RKO (cell line): ENCODE data around the gene ZNRF2.

Experiments used
- DNase-seq: peaks from one replicate; pipeline ENCODE4 v3.0.0-alpha.2; 2016; ENCODE audit warnings: low spot score

Gene ZNRF2

DNA sequence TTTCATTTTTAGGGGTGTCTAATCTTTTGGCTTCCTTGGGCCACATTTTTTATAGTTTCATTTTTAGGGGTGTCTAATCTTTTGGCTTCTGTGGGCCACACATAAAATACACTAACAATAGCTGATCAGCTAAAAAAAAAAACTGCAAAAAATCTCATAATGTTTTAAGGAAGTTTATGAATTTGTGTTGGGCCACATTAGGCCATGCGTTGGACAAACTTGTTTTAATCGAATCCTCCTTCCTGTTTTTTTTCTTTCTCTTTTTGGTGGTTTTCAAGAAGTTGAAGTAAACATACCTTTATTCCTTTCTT lies 37.4 kb downstream of the ZNRF2 start:
- no peak for DNase-seq

DNA sequence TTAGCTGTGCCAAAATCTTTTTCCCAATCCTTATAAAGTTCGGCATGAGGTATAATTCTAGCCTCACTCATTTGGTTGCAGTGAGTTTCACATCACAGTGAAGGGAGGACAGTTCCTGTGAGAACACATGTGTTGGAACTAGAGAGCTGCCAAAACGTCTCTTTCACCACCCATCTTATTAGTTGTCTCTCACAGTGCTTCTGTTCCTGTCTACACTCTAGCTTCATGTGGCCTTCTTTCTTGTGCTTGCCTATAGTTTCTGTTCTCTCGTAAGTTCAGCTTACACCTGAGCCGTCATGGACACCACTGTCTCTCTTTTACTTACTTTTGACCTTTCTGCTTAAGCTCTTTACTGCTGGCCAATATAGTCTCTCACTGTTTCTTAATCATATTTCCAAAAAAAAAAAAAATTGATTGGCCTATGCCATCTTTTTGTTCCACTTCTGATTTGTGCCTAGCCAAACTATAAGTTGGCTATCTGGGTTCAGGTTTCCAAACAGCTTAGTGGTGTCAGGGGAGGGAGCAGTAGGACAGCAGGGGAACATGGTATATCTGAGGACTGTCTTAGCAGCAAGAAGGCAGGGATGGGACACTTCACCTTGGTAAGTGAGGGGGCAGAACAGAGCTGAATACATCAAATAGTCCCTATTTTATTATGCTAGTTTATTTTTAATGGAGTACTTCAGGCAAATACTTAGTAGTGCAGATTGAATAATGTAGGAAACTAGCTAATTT lies 38.0 kb downstream of the ZNRF2 start:
- no peak for DNase-seq

DNA sequence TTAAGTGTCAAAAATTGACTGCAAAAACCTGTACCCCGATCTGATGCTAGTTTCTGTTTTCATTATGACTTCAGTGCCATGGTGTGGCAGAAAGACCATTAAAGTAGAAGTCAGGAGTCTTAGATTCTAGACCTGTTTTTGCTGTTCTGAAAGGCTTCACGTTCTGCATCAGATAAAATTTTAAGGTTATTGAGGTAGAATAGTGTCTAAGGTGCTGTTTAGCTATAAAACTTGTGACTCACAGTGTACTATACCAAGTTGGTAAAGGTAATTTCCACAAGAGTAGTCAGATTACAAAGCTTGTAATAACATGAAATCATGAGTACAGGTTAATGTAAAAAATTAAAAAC lies 38.6 kb downstream of the ZNRF2 start:
- no peak for DNase-seq

DNA sequence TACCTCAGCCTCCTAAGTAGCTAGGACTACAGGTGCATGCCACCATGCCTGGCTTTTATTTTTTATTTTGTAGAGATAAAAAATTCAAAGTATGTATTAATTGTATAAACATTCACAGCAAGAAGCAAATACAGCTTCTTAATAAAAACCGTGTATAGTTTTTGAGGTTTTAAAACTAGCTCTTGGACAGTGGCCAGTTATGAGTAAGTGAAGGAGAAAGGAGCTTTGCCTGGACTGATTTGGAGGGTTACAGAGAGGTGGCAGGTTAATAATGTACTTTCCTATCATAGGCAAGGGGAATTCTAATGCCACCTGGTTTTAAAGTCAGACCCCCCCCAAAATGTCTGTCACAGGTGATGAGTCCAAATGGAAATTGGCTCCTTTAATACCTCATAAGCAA lies 43.4 kb downstream of the ZNRF2 start:
- no peak for DNase-seq

DNA sequence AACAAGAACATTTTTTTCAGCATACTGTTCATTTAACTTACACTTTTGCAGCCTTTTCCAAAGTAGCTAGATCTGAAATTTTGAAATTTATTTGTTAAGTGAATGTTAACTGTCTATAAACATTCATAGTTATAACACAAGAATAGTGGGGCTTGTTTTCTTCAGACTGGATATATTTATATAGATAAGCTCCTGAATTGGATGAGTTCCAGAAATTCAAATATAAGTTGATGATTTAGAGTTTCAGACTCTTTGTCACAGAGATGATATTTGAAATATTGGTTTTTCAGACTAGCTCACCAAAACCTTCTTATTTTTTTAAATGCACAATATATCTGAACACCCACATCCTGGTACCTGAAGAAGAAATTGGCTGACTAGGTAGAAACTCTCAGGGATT lies 44.0 kb downstream of the ZNRF2 start:
- DNase-seq, result no peak

DNA sequence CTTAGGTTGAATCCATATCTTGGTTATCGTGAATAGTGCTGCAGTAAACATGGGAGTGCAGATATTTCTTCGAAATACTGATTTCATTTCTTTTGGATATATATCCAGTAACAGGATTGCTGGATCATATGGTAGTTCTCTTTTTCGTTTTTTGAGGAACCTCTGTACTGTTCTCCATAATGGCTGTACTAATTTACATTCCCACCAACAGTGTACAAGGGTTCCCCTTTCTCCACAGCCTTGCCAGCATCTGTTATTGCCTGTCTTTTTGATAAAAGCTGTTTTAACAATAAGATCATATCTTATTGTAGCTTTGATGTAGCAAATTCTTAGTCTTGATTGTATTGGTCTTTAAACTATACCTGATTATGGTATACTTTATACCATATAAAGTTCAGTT lies 45.3 kb downstream of the ZNRF2 start:
- no peak for DNase-seq

DNA sequence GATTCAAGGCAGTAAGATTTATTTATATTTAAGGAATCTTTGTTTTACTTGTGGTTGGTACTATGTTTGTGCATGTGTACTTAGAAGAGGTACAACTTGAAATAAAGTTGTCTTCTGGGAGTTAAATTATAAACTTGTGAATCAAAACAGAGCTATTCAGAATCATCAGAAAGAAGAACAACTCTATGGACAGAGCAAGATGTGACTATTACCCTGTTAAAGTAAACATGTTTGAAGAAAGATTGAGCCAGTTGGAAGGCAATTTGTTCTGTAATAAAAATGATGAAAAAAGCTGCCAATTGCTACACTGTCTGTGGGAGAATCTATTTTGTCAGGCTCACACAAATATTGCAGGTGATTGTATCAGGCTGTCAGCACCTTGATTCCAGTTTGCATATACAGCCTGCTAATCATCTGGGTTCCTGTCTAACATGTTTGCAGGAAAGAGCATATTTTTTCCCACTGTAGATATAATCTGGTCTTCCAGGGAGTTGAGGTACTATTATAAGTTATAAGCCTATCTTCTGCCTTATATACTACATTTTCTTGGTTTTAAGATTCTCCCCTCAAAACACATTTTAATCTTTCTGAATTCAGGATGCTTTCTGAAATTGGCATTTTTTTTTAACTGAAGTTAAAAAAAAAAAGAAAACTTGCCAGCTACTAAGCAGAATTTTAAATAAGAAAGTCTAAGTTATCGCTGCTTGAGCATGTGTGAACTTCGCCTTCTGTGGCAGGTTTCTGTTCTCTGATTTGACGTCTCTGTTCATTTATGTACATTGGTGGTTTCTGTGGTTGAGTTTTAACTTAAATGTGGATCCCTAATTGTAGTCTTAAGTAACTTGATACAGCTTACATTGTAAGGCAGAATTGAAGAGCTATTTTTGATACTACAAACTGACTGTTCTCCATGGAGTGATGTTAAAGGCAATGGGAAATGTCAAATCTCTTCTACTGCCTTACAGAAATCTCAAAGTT lies 46.0 kb downstream of the ZNRF2 start:
- no peak for DNase-seq

DNA sequence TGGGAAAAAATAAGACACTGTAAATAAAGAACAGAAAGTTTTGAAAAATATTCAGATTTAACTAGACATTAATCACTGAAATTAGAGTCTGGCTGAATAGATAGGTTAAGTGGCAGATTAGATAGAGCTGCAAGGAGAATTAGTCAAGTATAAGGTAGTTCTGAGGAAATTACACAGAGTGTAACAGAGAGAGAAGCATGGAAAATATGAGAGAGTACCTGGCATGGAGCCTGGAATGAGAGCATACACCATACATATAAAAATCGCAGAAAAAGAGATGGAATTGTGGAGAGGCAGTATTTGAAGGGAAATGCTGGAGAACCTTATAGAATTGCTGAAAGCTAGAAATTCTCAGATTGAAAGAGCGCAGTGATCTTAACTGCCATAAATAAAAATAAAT lies 46.9 kb downstream of the ZNRF2 start:
- DNase-seq, result no peak

DNA sequence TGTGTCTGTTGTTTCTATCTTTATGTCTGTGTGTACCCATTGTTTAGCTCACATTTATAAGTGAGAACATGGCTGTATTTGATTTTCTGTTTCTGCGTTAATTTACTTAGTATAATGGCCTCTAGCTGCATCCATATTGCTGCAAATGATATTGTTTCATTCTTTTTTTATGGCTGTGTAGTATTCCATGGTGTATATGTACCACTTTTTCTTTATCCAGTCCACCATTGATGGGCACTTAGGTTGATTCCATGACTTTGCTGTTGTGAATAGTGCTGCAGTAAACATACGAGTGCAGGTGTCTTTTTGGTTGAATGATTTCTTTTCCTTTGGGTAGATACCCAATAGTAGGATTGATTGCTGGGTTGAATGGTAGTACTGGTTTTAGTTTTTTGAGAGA lies 48.2 kb downstream of the ZNRF2 start:
- DNase-seq, result no peak

DNA sequence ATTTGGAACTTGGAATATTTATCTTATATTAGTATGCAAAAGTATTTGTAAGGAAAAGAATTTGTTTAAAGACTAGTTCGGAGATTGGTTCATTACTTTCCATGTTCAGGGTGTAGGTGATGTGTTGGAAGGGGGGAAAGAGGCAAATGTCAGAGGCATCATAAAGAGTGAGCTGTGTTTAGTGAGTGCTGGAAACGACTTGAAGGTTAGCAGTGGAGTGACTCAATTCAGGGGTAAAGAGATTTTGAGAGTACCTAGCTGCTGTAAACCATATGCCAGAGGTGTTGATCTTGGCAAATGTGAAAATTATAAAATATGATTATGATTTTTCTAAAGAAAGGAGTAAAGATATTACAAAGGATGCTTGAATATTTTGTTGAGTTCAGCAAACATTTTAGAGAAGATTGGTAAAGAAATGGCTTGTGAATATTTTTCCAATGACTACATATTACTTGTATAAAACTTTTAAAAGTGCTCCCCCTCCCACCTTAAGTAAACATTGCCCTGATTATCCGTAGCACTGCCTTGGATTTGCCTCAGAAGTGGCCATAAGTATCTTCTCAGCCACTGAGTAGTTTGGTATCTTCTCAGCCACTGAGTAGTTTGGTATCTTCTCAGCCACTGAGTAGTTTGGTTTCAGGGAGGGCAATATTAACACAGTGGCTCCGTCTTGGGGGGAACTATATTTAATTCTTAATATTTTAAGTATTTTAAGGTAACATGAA lies 51.5 kb downstream of the ZNRF2 start:
- no peak for DNase-seq

DNA sequence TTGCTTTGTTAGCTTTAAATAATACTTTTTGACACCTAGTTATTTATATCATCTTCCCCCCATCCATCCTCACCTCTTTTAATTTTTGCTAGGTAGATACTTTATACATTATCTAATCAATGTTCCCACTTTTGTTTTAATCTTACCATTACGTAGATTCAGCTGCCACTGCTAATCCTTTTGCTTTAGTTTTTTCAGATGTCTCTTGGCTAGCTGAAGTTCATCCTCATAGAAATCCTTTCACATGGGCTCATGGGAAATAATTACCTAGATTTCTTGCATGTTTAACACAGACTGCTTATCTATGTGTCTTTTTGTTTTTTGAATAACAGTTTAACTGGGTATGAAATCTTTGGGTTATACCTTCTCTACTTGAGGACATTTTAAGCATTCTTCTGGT lies 60.1 kb downstream of the ZNRF2 start:
- DNase-seq, result no peak

DNA sequence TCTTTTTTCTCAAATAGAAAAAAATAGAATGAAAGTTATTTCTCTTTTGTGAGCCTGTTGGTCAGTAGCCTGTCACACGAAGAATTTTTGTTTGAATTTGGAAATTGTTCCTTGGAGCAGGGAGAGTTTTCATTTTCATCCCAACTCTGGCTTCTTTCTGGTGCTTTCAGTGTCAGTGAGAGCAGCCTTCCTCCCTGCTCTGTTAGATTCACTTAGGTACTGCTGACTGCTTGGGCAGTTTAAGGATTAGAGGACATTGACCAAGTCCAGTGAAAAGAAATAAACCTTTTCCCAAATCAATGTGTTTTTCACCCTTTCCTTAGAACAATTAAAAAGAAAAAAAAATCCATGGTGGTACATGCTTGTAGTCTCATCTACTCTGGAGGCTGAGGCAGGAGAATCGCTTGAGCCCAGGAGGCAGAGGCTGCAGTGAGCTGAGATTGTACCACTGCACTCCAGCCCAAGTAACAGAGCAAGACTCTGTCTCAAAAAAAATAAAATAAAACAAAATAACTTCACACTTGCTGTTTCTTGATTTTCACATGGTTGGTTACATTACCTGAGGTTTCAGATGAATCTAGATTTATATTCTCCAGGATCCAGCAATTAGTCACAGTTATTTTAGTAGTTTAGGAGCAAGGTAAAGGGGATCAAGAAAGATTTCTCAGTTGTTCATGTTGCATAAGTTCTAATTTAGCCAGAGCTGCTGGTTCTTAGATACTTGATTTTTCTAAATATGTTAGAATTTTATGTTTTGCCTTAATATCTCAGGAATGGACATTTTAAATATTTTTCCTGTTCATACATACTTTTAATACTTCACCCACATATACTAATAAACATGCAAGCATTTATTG lies 63.1 kb downstream of the ZNRF2 start:
- DNase-seq, result no peak

DNA sequence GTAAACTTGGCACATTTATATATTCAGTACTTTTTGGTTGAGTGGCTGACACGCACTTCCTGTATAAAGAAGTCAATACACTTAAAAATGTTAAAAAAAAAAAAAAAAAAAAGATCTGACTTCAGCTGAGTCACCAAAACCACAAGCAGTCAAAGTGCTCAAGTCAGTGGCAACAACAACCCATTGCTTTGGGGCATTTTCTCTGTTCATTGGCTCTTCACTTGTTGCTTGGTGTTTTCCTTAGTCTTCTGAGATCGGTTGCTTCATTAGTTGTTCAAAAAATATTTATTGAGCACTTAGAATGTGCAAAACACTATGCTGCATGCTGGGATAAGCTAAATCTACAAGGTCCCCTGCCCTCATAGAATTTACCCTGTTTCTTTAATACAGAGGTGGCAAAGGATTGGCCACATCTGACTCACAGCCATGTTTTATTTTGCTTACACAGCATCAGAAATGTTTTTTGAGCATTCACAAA lies 63.7 kb downstream of the ZNRF2 start:
- DNase-seq, result peak; percentile 91

DNA sequence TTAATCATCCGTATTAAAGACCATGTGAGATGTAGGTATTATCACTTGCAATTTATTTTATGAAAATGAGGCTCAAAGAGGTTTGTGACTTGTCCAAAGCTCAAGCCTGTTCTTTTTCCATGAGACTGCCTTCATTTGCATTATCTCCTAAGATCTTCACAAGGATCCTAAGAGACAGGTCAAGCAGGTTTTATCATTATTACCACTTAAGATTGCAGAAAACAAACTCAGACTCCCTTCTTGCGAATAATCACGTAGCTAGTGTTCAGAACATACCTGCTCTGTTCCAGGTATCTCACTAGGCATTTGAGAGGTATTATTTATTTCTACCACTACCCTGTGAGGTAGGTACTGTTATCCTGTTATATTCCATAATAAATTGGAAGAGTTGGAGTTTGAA lies 64.8 kb downstream of the ZNRF2 start:
- DNase-seq, result no peak

DNA sequence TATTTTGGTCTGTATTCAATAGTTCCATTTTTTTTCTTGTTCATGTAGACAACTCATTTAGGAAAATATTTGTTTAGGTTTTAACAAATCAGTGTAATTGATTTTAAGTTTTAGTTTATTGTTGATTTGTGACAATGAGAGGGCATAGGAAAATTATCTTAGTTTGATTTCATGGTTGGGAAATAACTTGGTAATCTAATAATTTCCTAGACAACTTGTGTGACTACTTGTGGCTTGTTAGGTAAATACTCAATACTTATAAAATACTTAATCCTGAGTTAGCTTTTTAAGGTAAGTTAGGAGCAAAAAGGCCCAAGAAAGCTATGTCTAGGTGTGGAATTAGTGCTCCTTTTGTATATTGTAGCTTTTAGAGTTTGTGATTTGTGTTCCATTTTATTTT lies 65.4 kb downstream of the ZNRF2 start:
- no peak for DNase-seq

DNA sequence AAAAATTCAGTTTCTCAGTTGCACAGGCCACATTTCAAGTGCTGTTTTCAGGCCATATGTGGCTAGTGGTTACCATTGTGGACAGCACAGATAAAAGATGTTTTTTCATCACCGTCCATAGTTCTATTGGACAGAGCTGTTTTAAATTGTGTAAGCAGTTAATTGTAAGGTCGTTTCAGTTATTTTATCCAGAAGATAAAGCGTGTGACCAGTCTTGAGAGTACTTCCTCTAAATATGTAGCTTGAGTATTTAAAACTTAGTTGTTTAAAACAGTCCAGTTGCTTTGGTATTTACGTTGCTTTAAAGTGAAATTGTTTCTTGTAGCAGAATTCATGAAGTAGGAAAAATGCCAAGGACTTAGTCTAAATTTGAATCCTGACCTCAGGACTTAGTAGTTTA lies 66.9 kb downstream of the ZNRF2 start:
- DNase-seq, result no peak

DNA sequence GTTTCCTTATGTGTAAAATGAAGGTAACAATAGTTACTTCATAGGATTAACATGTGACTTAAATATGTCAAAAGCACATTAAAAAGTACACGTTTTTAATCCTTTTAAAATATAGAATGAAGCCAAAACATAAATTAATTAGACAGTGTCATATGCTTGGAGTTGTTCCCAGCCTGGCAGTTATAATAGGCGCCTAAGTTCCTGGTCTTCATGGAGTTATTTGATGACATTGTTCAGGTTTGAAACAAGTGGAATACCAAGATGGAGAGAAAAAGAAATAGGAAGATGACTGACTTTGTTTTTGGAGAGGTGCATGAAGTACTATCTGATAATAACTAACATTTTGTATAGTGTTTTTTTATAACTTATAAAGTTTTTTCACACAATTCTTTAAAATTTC lies 67.3 kb downstream of the ZNRF2 start:
- no peak for DNase-seq

DNA sequence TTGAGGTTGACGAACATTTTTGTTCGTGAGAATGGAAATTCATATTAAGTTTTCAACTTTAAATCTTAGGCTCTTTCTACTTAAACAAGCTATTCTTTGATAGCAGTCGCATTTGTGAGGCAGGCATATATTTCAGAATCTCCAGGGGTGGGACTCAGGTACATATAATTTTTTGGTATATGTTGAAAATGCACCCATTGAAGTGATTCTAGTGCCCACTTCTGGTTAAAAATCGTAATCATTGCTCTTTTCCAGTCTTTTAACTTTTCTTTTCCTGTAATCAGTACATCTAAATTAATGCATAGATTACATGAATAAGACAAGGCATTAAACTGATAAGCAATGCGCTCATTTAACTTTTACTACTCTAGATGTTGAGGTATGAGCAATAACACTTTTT lies 67.8 kb downstream of the ZNRF2 start:
- DNase-seq, result no peak

DNA sequence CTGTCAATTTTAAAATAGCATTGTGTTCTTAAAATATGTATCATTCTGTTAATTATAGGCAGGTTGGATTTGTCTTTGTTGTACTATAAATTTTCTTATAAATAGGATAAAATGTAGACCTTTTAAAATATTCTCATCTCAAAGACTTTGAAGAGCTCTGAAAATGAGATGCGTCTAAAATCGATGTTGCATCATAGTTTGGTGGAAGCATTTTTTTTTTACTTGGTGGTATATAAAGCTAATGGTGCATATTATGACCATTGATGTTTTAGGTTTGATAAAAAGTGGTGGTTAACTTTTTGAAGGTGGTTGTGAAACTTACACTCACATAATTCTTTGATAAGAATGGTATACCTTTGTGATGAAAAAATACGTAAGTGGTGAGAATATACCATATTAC lies 69.1 kb downstream of the ZNRF2 start:
- no peak for DNase-seq

DNA sequence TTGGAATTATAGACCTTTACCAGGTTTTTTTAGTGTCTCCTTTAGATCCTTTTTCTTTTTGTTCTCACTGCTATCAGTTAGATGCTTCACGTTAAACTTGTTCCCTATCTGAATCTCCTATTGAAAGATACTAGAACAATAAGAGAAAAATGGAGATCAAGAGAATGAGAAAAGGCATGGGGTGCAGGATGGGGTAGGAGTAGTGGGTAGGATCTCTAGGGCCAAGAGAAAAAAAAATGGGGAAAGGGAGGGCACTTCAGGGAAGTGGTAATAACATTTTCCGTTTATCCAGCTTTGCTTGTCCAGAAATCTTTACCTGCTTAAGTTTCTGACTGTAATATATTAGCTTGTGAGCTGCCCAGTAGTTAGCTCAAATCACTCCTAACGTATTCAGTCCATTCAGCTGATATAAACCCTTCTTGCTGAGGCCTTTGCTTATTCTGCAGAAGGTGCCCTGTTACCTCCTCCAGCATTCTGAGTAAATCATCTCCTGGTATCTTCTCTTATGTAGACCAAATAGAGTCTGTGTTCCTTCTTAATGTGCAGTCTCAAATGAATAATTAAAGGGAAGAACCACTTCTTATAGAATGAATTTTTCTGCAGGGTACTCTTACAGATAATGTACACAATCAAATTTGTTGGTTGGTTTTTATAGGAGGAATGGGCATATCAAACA lies 69.7 kb downstream of the ZNRF2 start:
- no peak for DNase-seq

DNA sequence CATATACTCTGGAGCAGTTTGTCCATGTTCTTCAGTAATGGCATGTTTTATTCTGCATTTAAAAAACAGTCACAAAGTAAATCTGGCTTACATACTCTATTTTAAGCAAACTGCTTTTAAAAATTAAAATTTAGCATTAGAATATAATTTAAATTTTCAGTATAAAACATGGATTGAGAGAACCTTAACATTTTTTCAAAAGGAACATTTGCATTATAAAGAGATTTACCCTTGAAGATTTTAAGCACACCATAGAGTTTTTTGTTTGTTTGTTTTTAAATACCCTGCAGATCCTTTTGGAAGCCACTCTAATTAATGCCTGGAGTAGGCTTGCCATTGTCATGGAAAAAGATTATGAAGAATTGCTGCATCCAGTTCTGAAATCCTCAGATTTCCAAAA lies 70.4 kb downstream of the ZNRF2 start:
- no peak for DNase-seq
